Stimulated activated CD8-positive, alpha-beta memory T cell treated with anti-CD3 and anti-CD28 coated beads, Interleukin-4, amount 100 ng/mL, for 4 hours (primary cell): ENCODE results near the gene SPANXB1.
"Not testable (repeated sequence)": the region's sequence is repeated elsewhere in the genome, so short reads cannot be mapped to it uniquely, and the experiment has no call there.

Experiments
- DNase-seq, 2 donors: peaks; one replicate each; pipeline ENCODE4 v3.0.0-alpha.2; 2020; ENCODE audit warnings: low read depth in 2 of 2, low spot score in 1 of 2

The SPANXB1 gene, protein sequence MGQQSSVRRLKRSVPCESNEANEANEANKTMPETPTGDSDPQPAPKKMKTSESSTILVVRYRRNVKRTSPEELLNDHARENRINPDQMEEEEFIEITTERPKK

DNA sequence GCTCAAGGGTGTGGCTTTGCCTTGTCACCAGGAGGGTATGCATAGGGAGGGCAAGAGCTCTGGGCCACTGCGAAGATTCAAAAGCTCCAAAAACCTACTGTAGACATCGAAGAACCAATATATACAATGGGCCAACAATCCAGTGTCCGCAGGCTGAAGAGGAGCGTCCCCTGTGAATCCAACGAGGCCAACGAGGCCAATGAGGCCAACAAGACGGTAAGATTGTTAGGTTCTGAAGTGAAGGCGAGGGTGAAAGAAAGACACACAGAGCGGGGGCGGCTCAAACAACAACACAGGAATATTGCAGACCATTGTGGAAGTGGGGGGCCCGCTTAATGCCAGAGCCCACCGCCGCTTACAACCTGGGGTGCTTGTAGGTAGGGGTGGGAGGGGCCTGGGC is at the start of gene SPANXB1:
SPANXB1 (plus strand) TSS at position 27 of the 400 bp plus-strand sequence; CDS start at position 127, 100 bp downstream.
- DNase-seq: not testable (repeated sequence)

DNA sequence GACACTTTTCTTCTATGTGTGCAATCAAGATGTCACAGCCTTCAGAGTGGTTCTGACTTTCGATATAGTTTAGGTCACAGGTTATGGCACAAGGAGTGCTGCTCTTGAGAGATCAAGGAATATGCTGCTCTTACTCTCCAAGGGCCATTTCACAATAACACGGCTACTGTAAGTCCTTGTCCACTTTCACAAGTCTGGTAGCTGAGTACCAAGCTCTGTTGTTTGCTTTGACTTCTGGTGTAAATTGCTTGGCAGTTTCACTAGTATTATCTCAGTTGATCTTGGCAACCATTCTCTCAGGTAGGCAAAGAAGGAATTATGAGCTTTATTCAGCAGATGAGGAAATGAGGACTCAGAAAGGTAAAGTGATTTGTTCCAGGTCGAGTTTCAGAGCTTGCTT is 35.4 kb upstream of the SPANXB1 start:
- DNase-seq: no peak

DNA sequence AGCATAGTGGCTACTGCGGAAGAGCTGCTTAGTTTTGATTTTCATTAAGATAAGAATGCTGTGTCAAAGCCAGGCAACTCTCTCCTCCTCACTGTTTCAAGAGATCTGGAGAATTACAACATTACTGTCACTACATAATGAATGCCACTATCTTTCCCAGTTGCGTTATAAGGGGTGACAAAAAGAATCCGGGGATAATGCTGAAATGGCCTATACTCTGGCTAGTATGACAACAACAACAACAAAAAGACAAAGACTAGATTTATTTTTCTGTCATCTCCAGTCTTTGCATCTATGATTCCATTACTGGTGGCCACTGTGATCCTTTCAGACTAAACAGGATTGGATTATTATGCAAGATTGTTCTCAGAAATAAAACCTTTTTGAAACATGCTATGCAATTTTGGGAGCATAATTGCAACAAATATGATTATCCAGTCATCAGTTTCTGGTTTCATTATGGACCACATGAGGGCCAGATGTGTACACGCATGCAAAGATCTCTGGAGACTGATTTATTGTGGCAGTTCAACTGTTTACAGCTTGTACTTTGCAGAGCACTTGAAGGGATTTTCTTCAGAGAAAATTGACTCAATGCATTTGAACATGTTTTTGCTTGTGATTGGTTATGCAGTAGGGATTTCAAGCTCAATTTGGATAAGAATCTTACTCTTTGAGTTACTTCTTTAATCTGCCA is 31.1 kb upstream of the SPANXB1 start:
- DNase-seq: no peak

DNA sequence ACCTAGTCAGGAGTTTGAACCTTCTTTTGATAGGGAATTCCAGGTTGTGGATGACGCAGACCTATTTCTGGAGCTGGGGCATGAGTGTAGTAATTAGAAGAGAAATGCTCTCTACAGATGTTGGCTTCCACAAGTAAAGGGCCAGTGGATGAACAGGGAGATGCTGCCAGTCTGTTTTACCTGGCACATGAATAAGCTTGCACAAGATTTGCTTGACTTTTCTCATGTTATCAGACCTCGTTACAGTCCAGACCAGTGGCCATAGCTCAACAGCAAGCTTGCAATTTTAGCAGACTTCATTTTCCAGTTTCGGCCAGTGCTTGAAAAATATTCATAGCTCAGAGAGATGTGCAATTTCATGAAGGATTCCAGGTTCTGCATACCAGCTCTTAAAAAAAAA is 26.9 kb upstream of the SPANXB1 start:
- no peak for DNase-seq

DNA sequence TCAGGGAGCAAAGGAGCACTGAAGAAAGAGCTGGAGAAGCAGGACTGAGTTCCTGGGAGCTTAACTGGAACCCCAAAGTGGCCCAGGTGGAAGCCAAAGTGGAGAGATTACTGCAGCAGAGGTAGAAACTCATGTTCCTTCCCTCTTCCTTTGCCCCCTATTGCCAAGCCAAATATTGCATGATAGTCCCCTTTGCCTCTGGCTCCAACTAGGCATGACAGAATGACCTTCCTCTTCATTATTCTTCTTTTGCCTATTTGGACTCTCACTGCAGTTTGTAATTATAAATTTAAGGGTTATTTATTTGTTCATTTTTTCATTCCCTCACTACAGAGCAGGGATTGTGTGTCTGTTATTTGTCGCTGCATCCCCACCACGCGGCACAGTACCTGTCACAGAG is 22.1 kb upstream of the SPANXB1 start:
- DNase-seq: no peak

DNA sequence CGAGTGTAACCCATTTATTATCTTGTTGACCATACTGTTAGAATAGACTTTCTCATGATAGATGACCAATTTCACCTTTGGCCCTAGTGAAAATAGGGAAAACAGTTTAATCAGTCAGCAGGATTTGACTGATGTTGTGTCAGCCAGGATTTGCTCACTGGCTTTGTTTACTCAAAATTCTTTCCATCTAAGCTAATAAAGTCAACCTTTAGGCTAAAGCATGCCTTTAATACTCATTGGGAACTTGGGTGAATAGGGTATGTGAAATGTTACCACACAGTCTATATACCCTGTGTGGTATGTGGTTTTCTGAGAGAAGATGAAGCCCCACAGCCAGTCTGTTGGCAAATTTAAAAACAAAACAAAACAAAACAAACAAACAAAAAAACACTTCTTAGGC is 18.7 kb upstream of the SPANXB1 start:
- no peak for DNase-seq

DNA sequence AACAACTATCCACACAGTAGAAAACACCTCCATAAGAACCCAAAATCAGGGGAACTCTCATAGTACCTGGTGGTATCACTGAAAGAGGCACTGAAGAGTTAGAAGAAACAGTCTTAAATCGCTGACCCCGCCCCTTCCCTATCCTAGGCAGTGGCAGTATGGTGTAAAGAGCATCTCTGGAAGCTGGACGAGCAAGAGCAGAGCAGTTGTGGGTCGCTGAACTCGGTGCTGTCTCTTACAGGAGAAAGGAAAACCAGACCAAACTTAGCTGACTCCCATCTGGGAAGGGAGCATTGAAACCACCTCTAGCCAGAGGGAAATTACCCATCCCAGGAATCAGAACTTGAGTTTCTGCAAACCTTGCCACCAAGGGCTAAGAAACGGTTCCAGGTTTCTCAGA is 2.8 kb downstream of the SPANXB1 start:
- not testable (repeated sequence) for DNase-seq

DNA sequence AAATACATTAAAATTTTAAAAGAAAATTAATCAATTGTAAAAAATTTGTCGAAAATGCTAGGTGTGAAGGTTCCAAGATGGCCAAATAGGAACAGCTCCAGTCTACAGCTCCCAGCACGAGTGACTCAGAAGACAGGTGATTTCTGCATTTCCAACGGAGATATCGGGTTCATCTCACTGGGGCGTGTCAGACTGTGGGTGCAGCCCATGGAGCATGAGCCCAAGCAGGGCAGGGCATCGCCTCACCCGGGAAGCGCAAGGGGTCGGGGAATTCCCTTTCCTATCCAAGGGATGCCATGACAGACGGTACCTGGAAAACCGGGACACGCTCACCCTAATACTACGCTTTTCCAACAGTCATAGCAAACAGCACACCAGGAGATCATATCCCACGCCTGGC is 41.9 kb downstream of the SPANXB1 start:
- DNase-seq: not testable (repeated sequence)

DNA sequence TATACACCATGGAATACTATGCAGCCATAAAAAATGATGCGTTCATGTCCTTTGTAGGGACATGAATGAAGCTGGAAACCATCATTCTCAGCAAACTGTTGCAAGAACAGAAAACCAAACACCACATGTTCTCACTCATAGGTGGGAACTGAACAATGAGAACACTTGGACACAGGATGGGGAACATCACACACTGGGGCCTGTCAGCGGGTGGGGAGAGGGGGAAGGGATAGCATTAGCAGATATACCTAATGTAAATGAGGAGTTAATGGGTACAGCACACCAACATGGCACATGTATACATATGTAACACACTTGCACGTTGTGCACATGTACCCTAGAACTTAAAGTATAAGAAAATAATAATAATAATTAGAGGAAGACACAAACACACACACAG is 47.5 kb downstream of the SPANXB1 start:
- not testable (repeated sequence) for DNase-seq

DNA sequence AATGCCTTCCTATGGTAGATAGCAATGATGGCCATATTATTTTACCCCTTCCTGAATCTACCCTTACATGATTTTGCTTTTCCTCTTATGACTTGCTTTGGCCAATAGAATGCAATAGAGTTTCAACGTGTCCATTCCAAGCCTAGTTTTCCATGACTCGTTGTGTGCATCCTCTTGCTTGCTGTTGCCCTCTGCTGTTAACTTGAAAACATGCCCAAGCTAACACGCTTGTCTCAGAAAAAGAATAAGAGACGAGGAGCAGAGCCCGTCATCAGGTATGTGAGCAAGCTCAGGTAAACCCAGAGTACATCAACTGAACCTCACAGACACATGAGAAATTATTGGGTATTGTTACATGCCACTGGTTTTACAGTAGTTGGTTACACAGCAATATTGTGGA is 49.7 kb downstream of the SPANXB1 start:
- DNase-seq: not testable (repeated sequence)
